ENCODE results near the gene AGAP5. TPM values are rescaled to one million over a fixed set of nuclear protein-coding genes. Genes with fewer than 3 reads are reported as not detected.
A peak's percentile ranks its signal among the peaks of the same experiment; 100 is the strongest.

The AGAP5 gene
- total and polyA plus RNA-seq, 11 donors, result 1.2 to 6.2 (median 3.3) TPM

- H3K27me3 ChIP-seq, result no peaks in the 10 kb centered on the region
- peak overlapping the region; percentile 11 to 99 (median 92) for H3K27ac ChIP-seq
- H3K36me3 ChIP-seq, result no peaks in the 10 kb centered on the region
- peak in 2 of 4 donors; percentile 2 to 11 for ATAC-seq
- DNase-seq, result peak; percentile 41 to 82 (median 56)
- TF ChIP-seq POLR2A (IDR thresholded peaks at IDR 0.05) (peak in 1 of 2 donors; percentile 29), CTCF (IDR thresholded peaks at IDR 0.05) (no peak)
- peak overlapping the region; percentile 33 to 88 (median 66) for H3K4me3 ChIP-seq
- no peaks in the 10 kb centered on the region for H3K9me3 ChIP-seq
- intact Hi-C loops (cut with DNase I), result loop anchor here in 1 of 10 donors (10.0 kb wide), 1 partner anchor 383 kb away; no protein-coding TSS in a partner anchor
- H3K4me1 ChIP-seq, result peaks cover 3 to 58% (median 26%) of the 10 kb centered on the region in 12 donors
- 9 to 29% (median 11%) methylated on average over 9 to 32 of the region's 32 CpGs for WGBS, 4 donors
Observed at GRCh38 chr10:73647211-73647874, 50.6 kb downstream of the AGAP5 start.

- Histone ChIP-seq H3K27ac (peak overlapping the region; percentile 11 to 99 (median 92)), H3K4me3 (peak overlapping the region in 6 of 12 donors; percentile 55 to 88 (median 70)), H3K9me3 (no peaks in the 10 kb centered on the region), H3K4me1 (peaks cover 3 to 54% (median 23%) of the 10 kb centered on the region in 12 donors), H3K36me3 (no peaks in the 10 kb centered on the region), H3K27me3 (no peaks in the 10 kb centered on the region)
- DNase-seq (peak in 1 of 5 donors; percentile 41), ATAC-seq (peak in 1 of 4 donors; percentile 6)
- WGBS, 4 donors, result 68 to 82% (median 78%) methylated on average over 9 of the region's 9 CpGs
- intact Hi-C loops (cut with DNase I), result loop anchor here in 1 of 10 donors (10.0 kb wide), 1 partner anchor 382 kb away; no protein-coding TSS in a partner anchor
- TF ChIP-seq CTCF (IDR thresholded peaks at IDR 0.05) (no peak), POLR2A (IDR thresholded peaks at IDR 0.05) (no peak)
Observed at GRCh38 chr10:73646598-73647041, 51.3 kb downstream of the AGAP5 start.

- ATAC-seq (no peak), DNase-seq (no peak)
- Histone ChIP-seq H3K9me3 (no peaks in the 10 kb centered on the region), H3K27me3 (no peaks in the 10 kb centered on the region), H3K4me1 (peaks cover 3 to 48% (median 23%) of the 10 kb centered on the region in 12 donors), H3K4me3 (no peak overlapping the region), H3K27ac (peak overlapping the region in 9 of 12 donors; percentile 24 to 99 (median 62)), H3K36me3 (no peaks in the 10 kb centered on the region)
- intact Hi-C loops (cut with DNase I), result loop anchor here in 3 of 10 donors (2.0 to 10.0 kb wide), 2 partner anchors 116 to 380 kb away; no protein-coding TSS in a partner anchor
- no peak for TF ChIP-seq POLR2A (IDR thresholded peaks at IDR 0.05)
- no peak for TF ChIP-seq CTCF (IDR thresholded peaks at IDR 0.05)
- WGBS, 4 donors, result 40 to 55% (median 43%) methylated on average over 3 of the region's 3 CpGs
Observed at GRCh38 chr10:73645251-73645650, 52.7 kb downstream of the AGAP5 start.

GRCh38 chr10:73644767-73645166 is 53.1 kb downstream of the AGAP5 start:
- Histone ChIP-seq H3K36me3 (no peaks in the 10 kb centered on the region), H3K9me3 (no peaks in the 10 kb centered on the region), H3K4me1 (peaks cover 3 to 43% (median 23%) of the 10 kb centered on the region in 12 donors), H3K27me3 (no peaks in the 10 kb centered on the region), H3K4me3 (no peak overlapping the region), H3K27ac (peak overlapping the region in 9 of 12 donors; percentile 32 to 99 (median 62))
- WGBS, 4 donors, result 36 to 38% (median 38%) methylated on average over 1 of the region's 1 CpG
- TF ChIP-seq CTCF (IDR thresholded peaks at IDR 0.05), result no peak
- no peak for TF ChIP-seq POLR2A (IDR thresholded peaks at IDR 0.05)
- DNase-seq, result no peak
- intact Hi-C loops (cut with DNase I), result loop anchor here (1.0 to 10.0 kb wide), 6 partner anchors 52 to 387 kb away; partner anchors contain the start of gene USP54 (in 1 of the 10)
- ATAC-seq, result peak in 1 of 4 donors; percentile 3

Measured in heart left ventricle (tissue), 16 donors.